T-helper 22 cell (primary cell): ENCODE results near the gene PRDM8.

Experiments used
- DNase-seq: peaks from one replicate; pipeline ENCODE4 v3.0.0-alpha.2; 2020; ENCODE audit warnings: low read depth

PRDM8 gene

DNA sequence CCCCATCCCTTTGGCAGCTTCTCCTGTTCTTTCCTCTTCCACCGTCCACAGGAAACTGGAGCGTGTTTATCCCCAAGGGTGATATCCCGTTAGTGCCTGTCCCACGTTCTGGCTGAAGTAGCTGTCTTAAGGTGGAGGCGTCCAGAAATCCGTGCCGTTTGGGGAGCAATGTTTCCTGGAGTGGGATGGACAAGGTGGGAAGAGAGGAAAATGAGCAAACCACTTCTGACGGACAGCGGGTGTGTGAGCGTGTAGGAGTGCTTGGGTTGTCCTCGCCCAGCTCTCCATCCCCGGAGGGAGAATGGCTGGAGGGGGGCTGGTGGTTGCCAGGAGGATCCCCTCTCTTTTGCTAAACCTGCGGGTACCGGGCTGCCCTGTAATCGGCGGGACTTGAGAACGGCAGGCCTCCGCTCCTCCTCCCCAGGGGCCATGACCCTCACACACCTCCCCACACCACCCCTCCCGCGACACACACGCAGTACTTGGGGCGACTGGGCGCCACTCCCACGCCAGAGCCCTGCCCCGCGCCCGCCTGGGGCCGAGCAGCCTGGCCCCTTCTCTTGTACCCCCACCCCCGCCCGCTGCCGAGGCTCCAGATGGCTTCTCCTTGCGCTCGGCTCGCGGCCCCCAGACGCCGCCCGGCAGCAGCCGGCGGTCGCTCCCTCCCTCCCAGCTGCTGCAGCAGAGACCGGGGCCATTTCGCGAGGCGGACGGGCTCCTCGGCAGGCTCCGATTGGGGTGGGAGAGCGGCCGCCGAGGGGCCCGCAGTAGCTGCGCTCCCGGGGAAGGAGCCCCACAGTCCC, 13.9 kb upstream of the PRDM8 start:
- DNase-seq: peak; percentile 26

GRCh38 chr4:80184053-80184824, 13.1 kb upstream of the PRDM8 start:
- DNase-seq: peak; percentile 81

DNA sequence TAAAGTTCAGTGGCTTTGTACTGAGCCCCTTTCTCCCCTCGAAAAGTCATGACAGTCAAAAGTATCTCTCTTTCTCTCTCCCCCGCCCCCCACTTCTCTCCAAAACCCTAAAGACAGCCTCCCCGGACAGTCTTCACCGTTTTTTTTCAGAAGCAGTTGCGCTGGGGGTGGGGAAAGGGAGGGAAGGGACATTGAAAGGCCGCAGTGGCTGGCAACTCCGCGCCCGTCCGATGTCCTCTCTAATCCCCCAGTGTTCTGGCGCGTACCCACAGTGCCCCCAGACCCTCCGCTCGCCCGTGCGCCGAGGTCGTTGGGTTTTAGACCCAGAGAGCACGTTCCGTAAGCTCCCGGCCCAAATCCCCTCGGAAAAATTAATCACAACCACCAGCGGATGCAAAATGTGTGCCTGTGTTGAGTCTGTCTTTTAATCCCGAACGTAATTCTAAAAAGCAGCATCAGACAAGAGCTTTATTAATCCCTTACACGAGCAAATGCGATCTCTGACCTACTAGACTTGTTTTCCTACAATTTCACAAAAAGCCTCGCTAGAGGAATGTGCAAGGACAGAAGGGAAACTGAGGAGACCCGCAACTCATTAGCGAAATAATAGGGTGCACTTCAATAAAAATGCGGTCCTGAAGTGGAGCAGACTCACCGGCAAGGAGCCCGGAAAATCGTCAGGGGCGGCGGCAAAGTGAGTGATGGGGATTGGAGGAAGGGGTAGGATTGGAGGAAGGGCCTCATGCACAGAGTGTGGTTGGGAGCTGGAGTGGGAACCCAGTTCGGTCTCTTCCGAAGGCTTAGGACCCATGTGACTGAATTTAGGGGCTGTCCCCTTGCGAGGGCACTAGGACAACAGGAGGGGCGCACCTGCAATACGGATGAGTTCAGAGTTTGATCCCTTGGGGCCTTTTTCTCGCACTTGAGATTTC, 12.2 kb upstream of the PRDM8 start:
- no peak for DNase-seq

- DNase-seq: no peak
These were observed 11.3 kb upstream of the PRDM8 start for GRCh38 chr4:80185787-80186548.

- DNase-seq: no peak
These were observed 10.6 kb upstream of the PRDM8 start for GRCh38 chr4:80186676-80187075.

DNA sequence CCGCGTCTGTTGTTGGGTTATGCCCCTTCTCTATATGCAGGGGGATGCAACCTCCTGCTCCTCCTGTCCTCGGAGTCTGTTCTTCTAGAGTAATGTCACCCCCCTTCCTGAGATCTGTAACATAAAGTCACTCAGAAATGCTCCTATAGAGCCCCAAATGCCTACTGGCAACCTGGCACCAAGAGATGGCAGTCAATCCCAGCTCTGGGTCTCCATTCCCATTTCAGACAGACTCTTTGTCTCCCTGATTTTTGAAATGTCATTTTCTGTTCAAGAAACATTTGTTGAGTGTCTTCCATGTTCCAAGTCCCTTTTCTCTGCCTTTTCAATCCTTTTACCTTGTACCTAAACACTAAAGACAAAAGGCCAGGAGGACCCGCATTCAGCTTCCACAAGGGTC, 9.6 kb upstream of the PRDM8 start:
- DNase-seq: no peak

- DNase-seq: no peak
These were observed 8.9 kb upstream of the PRDM8 start for GRCh38 chr4:80188457-80188800.

- no peak for DNase-seq
These were observed 8.4 kb upstream of the PRDM8 start for GRCh38 chr4:80188801-80189458.

GRCh38 chr4:80189581-80189955, 7.7 kb upstream of the PRDM8 start:
- no peak for DNase-seq

GRCh38 chr4:80189956-80190677, 7.2 kb upstream of the PRDM8 start:
- no peak for DNase-seq

GRCh38 chr4:80192252-80192866, 4.9 kb upstream of the PRDM8 start:
- DNase-seq: no peak

- DNase-seq: no peak
These were observed 4.4 kb upstream of the PRDM8 start for GRCh38 chr4:80192937-80193336.

GRCh38 chr4:80195441-80196140, 1.7 kb upstream of the PRDM8 start:
- DNase-seq: no peak

DNA sequence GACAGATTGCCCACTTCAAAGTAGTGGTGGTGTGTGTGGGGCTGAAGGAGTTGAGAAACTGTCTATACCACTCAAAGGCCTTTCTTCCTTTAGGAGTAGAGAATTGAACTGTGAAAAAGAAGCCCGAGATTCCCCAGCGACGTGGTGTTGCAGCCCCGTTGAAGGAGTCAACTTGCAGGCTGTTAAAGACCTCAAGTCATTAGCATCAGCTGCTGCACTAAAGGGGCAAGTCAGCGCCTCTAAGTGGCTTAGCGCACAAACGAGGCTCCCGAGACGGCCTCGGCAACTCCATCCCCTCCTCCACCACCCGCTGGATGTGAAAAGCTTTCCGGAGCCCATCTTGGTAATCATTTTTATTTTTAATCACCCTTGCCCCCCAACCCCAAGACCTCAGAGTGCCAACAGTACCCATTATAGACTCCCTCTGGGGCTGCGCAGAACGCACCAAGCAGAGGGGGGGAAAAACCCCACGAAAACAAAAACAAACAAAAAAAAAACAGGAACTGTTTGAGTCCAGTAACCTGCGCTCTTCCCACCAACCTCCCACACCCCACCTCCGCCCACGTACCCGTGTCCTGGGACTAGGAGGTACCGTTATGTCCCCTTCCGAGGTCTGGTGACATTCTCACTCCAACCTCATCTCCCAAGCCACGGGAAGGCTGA, 913 bp upstream of the PRDM8 start:
- DNase-seq: no peak

- no peak for DNase-seq
These were observed 518 bp downstream of the PRDM8 start for GRCh38 chr4:80197601-80198440.

- DNase-seq: no peak
These were observed 1.1 kb downstream of the PRDM8 start for GRCh38 chr4:80198441-80198837.

DNA sequence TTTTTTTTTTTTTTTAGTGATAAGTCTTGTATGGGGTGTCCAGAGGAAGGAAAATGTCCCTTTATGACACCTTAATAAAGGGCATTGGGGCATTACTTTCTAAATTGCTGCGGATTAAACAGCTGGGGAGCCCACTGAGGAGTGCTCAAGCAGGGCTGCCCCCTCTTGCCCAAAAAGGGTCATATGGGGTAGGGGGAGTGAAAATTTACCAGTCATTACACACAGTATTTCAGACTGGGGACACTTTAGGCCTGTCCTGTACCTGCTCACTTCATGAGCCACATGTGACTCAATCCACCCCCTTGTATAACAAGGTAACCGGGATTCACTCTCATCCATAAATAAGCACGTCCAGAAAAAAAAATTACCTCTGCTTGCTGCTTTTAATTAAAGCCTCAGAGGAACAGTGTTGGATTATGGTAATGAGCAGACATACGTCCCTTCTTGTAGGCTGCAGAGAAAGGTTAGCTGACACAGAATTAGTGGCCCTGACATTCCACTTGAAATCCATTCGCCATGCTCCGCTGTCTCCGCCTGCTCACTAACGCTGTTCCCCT, 1.8 kb downstream of the PRDM8 start:
- DNase-seq: no peak

DNA sequence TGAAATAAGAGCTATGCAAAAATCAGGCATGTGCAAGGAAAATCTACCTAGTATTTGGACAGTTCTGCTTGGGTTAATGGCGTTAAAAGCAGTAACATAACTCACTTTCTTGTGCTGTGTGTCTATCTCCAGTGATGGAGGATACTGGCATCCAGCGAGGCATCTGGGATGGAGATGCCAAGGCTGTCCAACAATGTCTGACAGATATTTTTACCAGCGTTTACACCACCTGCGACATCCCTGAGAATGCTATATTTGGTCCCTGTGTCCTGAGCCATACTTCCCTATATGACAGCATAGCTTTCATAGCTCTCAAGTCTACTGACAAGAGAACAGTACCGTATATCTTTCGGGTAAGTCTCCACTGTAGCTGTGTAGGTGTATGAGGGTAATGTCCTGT, 2.6 kb downstream of the PRDM8 start:
- DNase-seq: no peak
